ENCODE results near the gene VRK1.

- TF ChIP-seq, protein P1, sequence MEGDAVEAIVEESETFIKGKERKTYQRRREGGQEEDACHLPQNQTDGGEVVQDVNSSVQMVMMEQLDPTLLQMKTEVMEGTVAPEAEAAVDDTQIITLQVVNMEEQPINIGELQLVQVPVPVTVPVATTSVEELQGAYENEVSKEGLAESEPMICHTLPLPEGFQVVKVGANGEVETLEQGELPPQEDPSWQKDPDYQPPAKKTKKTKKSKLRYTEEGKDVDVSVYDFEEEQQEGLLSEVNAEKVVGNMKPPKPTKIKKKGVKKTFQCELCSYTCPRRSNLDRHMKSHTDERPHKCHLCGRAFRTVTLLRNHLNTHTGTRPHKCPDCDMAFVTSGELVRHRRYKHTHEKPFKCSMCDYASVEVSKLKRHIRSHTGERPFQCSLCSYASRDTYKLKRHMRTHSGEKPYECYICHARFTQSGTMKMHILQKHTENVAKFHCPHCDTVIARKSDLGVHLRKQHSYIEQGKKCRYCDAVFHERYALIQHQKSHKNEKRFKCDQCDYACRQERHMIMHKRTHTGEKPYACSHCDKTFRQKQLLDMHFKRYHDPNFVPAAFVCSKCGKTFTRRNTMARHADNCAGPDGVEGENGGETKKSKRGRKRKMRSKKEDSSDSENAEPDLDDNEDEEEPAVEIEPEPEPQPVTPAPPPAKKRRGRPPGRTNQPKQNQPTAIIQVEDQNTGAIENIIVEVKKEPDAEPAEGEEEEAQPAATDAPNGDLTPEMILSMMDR (IDR thresholded peaks at IDR 0.05 in 4 of 5, conservative IDR thresholded peaks at IDR 0.05 in 1 of 5): no peak
- no peak for TF ChIP-seq POLR2A (IDR thresholded peaks at IDR 0.05)
Measured at GRCh38 chr14:96915478-96915877, 118.3 kb downstream of the VRK1 start.
